ENCODE data around the gene TES.
"Not testable (repeated sequence)": the region's sequence is repeated elsewhere in the genome, so short reads cannot be mapped to it uniquely, and the experiment has no call there.

TES gene

GRCh38 chr7:116292381-116292780, 82.0 kb downstream of the TES start:
- no peak for DNase-seq

- no peak for DNase-seq
Observed at GRCh38 chr7:116293139-116293538, 82.8 kb downstream of the TES start.

- no peak for DNase-seq
Observed at GRCh38 chr7:116293633-116294032, 83.3 kb downstream of the TES start.

GRCh38 chr7:116295903-116296302, 85.6 kb downstream of the TES start:
- DNase-seq = not testable (repeated sequence)

GRCh38 chr7:116298055-116298454, 87.7 kb downstream of the TES start:
- DNase-seq = no peak

- DNase-seq = no peak
Observed at GRCh38 chr7:116298576-116298975, 88.2 kb downstream of the TES start.

GRCh38 chr7:116305485-116306408, 95.4 kb downstream of the TES start:
- DNase-seq = no peak

- DNase-seq = no peak
Observed at GRCh38 chr7:116306409-116307048, 96.2 kb downstream of the TES start.

GRCh38 chr7:116307253-116307652, 96.9 kb downstream of the TES start:
- DNase-seq = no peak

Measured in CD4-positive, alpha-beta T cell treated with Interferon alpha-2 for 1 hour (primary cell).